SK-N-SH (cell line): Measurements from ENCODE around the gene PITHD1. TPM values are rescaled to one million over a fixed set of nuclear protein-coding genes. Genes with fewer than 3 reads are reported as not detected.

Experiments used
- CTCF ChIA-PET: fragments of 300-600, 350-600 bp; formaldehyde crosslinking; extraction: SDS; loops from one replicate; lab custom pipeline; 2021; lab: Yijun Ruan, JAX
- POLR2A ChIA-PET: fragments of 350-600 bp; sonication (Branson Sonifier 250); formaldehyde crosslinking; extraction: SDS; loops from one replicate; lab custom pipeline; 2020; ENCODE audit warnings: antibody characterized with exemption, inconsistent platforms; lab: Yijun Ruan, JAX
- DNase-seq: peaks from one replicate; pipeline ENCODE4 v3.0.0; 2012
- H2AFZ ChIP-seq: fragments of 200-600 bp; sonication (generic); 2 replicates; pipeline ENCODE4 v1.8.1; 2016; ENCODE audit warnings: antibody characterized with exemption, mild to moderate bottlenecking, low read depth
- H3F3A ChIP-seq: fragments of 200-600 bp; sonication (generic); replicated peaks from 2 replicates; pipeline ENCODE3; 2016; ENCODE audit warnings: antibody characterized with exemption, mild to moderate bottlenecking; ENCODE audit not compliant: insufficient read depth
- H3K27ac ChIP-seq, 2 experiments: fragments of 200-500 bp in 1 of 2; fragments of 200-600 bp in 1 of 2; sonication (Bioruptor generic) in 1 of 2; sonication (generic), shearing (Covaris generic) in 1 of 2; 2 replicates each; pipeline versions ENCODE4 v1.5.1 to v1.6.1; 2014 to 2016; ENCODE audit warnings: low read depth in 2 of 2, inconsistent platforms in 1 of 2, low read length in 1 of 2, mild to moderate bottlenecking in 1 of 2, mixed read lengths in 1 of 2
- H3K27me3 ChIP-seq: fragments of 200-600 bp; sonication (generic), shearing (Covaris generic); 2 replicates; pipeline ENCODE4 v1.6.1; 2016; ENCODE audit warnings: mixed run types; ENCODE audit not compliant: insufficient read depth
- H3K36me3 ChIP-seq, 2 experiments: fragments of 200-500 bp in 1 of 2; fragments of 200-600 bp in 1 of 2; sonication (Bioruptor generic) in 1 of 2; sonication (generic) in 1 of 2; replicated peaks in 1 of 2; 2 replicates each; pipeline versions ENCODE3 to v1.5.1; 2014 to 2016; ENCODE audit warnings: low read length in 1 of 2, mild to moderate bottlenecking in 1 of 2; ENCODE audit not compliant: insufficient read depth in 2 of 2, control insufficient read depth in 1 of 2
- H3K4me1 ChIP-seq, 2 experiments: fragments of 200-500 bp in 1 of 2; fragments of 200-600 bp in 1 of 2; sonication (Bioruptor generic) in 1 of 2; sonication (generic), shearing (Covaris generic) in 1 of 2; 2 replicates each; pipeline versions ENCODE4 v1.5.1 to v1.6.1; 2014 to 2016; ENCODE audit warnings: low read depth in 1 of 2, low read length in 1 of 2, mixed run types in 1 of 2; ENCODE audit not compliant: insufficient read depth in 2 of 2, control insufficient read depth in 1 of 2
- H3K4me2 ChIP-seq: fragments of 200-600 bp; sonication (generic), shearing (Covaris generic); 2 replicates; pipeline ENCODE4 v1.6.1; 2017; ENCODE audit warnings: mixed run types
- H3K4me3 ChIP-seq, 2 experiments: fragments of 200-500 bp in 1 of 2; fragments of 200-600 bp in 1 of 2; sonication (Bioruptor generic) in 1 of 2; sonication (generic), shearing (Covaris generic) in 1 of 2; 2 replicates each; pipeline versions ENCODE4 v1.5.1 to v1.8.1; 2014 to 2016; ENCODE audit warnings: low read depth in 2 of 2, inconsistent platforms in 1 of 2, low read length in 1 of 2, mild to moderate bottlenecking in 1 of 2, mixed read lengths in 1 of 2, moderate library complexity in 1 of 2
- H3K79me2 ChIP-seq: fragments of 200-600 bp; sonication (generic); 2 replicates; pipeline ENCODE4 v1.8.1; 2017; ENCODE audit warnings: mild to moderate bottlenecking; ENCODE audit not compliant: insufficient read depth
- H3K9ac ChIP-seq: fragments of 200-600 bp; sonication (generic); 2 replicates; pipeline ENCODE4 v1.6.1; 2017; ENCODE audit warnings: mixed run types
- H3K9me2 ChIP-seq: fragments of 200-600 bp; sonication (generic); 2 replicates; pipeline ENCODE4 v1.6.1; 2017; ENCODE audit warnings: mixed run types
- H3K9me3 ChIP-seq: fragments of 200-600 bp; sonication (generic); 2 replicates; pipeline ENCODE4 v1.6.1; 2017; ENCODE audit warnings: mixed run types, mild to moderate bottlenecking, moderate library complexity
- H4K20me1 ChIP-seq: fragments of 200-600 bp; sonication (generic); 2 replicates; pipeline ENCODE4 v1.6.1; 2017; ENCODE audit warnings: mild to moderate bottlenecking, mixed run types; ENCODE audit not compliant: insufficient read depth
- CHD2 ChIP-seq: fragments of 150-350 bp; IDR thresholded peaks from 2 replicates; pipeline ENCODE4 v1.6.1; 2018; ENCODE audit warnings: low read length; ENCODE audit not compliant: partially characterized antibody
- EP300 ChIP-seq, 2 experiments: IDR thresholded peaks; 2 replicates each; pipeline versions ENCODE4 v1.4.0 to v1.6.1; 2012; ENCODE audit warnings: borderline replicate concordance in 1 of 2, low read depth in 1 of 2, low read length in 1 of 2
- FOXJ3 ChIP-seq: sonication (generic); formaldehyde crosslinking; IDR thresholded peaks from 2 replicates; pipeline ENCODE4 v1.5.1; 2020; ENCODE audit warnings: mild to moderate bottlenecking, missing genetic modification reagents
- FOXM1 ChIP-seq: IDR thresholded peaks from 2 replicates; pipeline ENCODE4 v1.4.0; 2012; ENCODE audit warnings: low read depth, mild to moderate bottlenecking
- GABPA ChIP-seq: IDR thresholded peaks from 2 replicates; pipeline ENCODE4 v1.4.0; 2012; ENCODE audit warnings: low read depth, mild to moderate bottlenecking
- GATA2 ChIP-seq: sonication (generic); formaldehyde crosslinking; IDR thresholded peaks from 2 replicates; pipeline ENCODE4 v1.5.0; 2020; ENCODE audit warnings: mild to moderate bottlenecking, missing genetic modification reagents
- MEF2A ChIP-seq: IDR thresholded peaks from 2 replicates; pipeline ENCODE4 v1.4.0; 2012; ENCODE audit warnings: low read depth, borderline replicate concordance
- MXI1 ChIP-seq: IDR thresholded peaks from 2 replicates; pipeline ENCODE4 v1.6.1; 2012; ENCODE audit warnings: mild to moderate bottlenecking, low read depth, low read length, improper control_type of control experiment
- NFIC ChIP-seq: IDR thresholded peaks from 2 replicates; pipeline ENCODE4 v1.4.0; 2012; ENCODE audit warnings: borderline replicate concordance
- NRF1 ChIP-seq: IDR thresholded peaks from 2 replicates; pipeline ENCODE4 v1.6.1; 2012; ENCODE audit warnings: low read depth, mild to moderate bottlenecking, low read length
- POLR2AphosphoS5 ChIP-seq: IDR thresholded peaks from 2 replicates; pipeline ENCODE4 v1.6.1; 2012; ENCODE audit warnings: low read depth, low read length
- RAD21 ChIP-seq: IDR thresholded peaks from 2 replicates; pipeline ENCODE4 v1.6.1; 2012; ENCODE audit warnings: mild to moderate bottlenecking, low read length
- RCOR1 ChIP-seq: fragments of 150-350 bp; IDR thresholded peaks from 2 replicates; pipeline ENCODE4 v1.6.1; 2017; ENCODE audit warnings: antibody characterized with exemption, low read length
- RFX5 ChIP-seq: IDR thresholded peaks from 2 replicates; pipeline ENCODE4 v1.6.1; 2012; ENCODE audit warnings: mild to moderate bottlenecking, improper control_type of control experiment, low read length
- SIN3A ChIP-seq: IDR thresholded peaks from 2 replicates; pipeline ENCODE4 v1.6.1; 2012; ENCODE audit warnings: low read depth, mild to moderate bottlenecking, low read length, moderate library complexity, borderline replicate concordance
- TEAD4 ChIP-seq: IDR thresholded peaks from 2 replicates; pipeline ENCODE4 v1.4.0; 2012; ENCODE audit warnings: mild to moderate bottlenecking, borderline replicate concordance; ENCODE audit not compliant: insufficient read depth
- WGBS: methylation state at CpG from one replicate; pipeline ENCODE4 v1.1.6; 2017; ENCODE audit warnings: low lambda C conversion rate; 5-methylcytosine and 5-hydroxymethylcytosine counted together
- polyA plus RNA-seq, 3 experiments: library from polyadenylated mRNA; depleted of rRNA; stranded (reverse); fragments of >200 nt; gene quantifications; 2 replicates each; pipeline ENCODE4 v1.2.3, GENCODE V29; 2012
- TF ChIP-seq, protein P1 (sequence below): fragments of 150-350 bp; IDR thresholded peaks from 2 replicates; pipeline ENCODE4 v1.6.1; 2016; ENCODE audit warnings: mild to moderate bottlenecking, low read depth, low read length
- TF ChIP-seq, protein P2 (sequence below): IDR thresholded peaks from 2 replicates; pipeline ENCODE4 v1.4.0; 2012; ENCODE audit warnings: low read depth, borderline replicate concordance

The PITHD1 gene
- polyA plus RNA-seq, 1 of the 3 experiments (the other 2 are of a cell fraction): 36.3 TPM

DNA sequence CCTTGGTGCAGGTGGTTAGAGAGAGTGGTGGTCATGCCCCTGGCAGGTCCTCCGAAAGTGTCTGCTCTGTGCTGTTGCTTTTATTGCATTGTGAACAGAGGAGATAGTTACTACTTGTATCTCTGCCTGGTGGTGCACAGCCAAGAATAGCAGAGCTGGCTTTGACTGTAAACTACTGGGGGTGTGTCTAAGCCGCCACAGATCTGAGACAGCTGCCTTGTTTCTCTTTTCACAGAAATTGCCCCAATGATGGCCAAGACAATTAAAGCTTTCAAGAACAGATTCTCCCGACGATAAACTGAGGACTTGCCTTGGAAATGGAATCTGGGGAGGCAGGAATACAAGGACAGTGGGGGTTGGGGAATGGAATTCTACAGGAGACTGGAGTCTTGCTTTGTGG, 18.9 kb upstream of the PITHD1 start:
- DNase-seq: no peak
- Histone ChIP-seq H3K4me2 (no peak overlapping the region), H3K9me2 (no peaks in the 10 kb centered on the region), H3K4me3 (no peak overlapping the region), H3K79me2 (peaks cover 5% of the 10 kb centered on the region; the same call in 1 of the 2 replicates), H3K36me3 (peaks cover 68 to 73% of the 10 kb centered on the region in 2 experiments), H3K4me1 (peaks cover 0 to 17% of the 10 kb centered on the region in 2 experiments; a peak in 2 of 4 replicates), H3K9me3 (no peaks in the 10 kb centered on the region), H3F3A (peaks cover 23% of the 10 kb centered on the region), H3K9ac (no peak overlapping the region), H3K27me3 (no peaks in the 10 kb centered on the region), H3K27ac (no peak overlapping the region; a peak in 1 of 4 replicates)
- CTCF ChIA-PET: interaction anchor here (1.3 to 2.4 kb wide), 2 partner anchors 12 to 68 kb away, joined by 4 to 16 read pairs; partner anchors contain the start of gene RPL11
- 87% methylated on average over 4 of the region's 4 CpGs for WGBS
- POLR2A ChIA-PET: no interaction called here
- TF ChIP-seq NFIC: no peak
- no peak for TF ChIP-seq SIN3A
- TF ChIP-seq NRF1: no peak
- no peak for TF ChIP-seq TEAD4
- TF ChIP-seq, protein P1, sequence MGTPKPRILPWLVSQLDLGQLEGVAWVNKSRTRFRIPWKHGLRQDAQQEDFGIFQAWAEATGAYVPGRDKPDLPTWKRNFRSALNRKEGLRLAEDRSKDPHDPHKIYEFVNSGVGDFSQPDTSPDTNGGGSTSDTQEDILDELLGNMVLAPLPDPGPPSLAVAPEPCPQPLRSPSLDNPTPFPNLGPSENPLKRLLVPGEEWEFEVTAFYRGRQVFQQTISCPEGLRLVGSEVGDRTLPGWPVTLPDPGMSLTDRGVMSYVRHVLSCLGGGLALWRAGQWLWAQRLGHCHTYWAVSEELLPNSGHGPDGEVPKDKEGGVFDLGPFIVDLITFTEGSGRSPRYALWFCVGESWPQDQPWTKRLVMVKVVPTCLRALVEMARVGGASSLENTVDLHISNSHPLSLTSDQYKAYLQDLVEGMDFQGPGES: no peak
- TF ChIP-seq CHD2: no peak
- no peak for TF ChIP-seq GATA2
- TF ChIP-seq, all 33 proteins: peak for 0
- Histone ChIP-seq H4K20me1 (peaks cover 17% of the 10 kb centered on the region; the same call in 1 of the 2 replicates), H2AFZ (no peak overlapping the region)

DNA sequence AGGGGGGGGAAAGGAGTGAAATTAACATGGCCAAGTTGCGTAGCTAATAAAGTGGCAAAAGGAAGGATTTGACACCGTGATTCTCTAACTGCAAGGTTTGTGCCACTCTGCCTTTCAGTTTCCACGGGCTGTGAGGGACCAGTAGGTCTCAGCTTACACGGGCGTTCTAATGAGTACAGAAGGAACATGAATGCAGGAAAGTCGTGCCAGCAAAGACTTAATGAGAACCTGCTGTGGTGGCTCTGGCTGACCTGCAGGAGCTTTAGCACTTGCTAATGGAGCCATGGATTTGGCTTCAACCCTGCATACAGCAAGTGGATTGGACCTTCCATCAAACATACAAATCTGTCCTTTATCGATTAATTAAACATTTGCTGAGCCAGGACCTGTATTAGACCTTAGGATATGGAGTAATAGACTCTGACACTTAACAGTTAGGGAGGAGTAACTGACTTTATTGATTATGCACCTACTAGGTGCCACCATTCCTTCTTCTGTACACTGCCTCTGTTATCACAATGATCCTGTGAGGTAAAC, 15.1 kb upstream of the PITHD1 start:
- H3K4me1 ChIP-seq: peaks cover 0 to 17% of the 10 kb centered on the region in 2 experiments; a peak in 2 of 4 replicates
- TF ChIP-seq FOXJ3 (no peak), CHD2 (peak; percentile 36), POLR2AphosphoS5 (peak; percentile 24; the same call in 1 of the 2 replicates)
- H3F3A ChIP-seq: peaks cover 22% of the 10 kb centered on the region
- ChIA-PET POLR2A (interaction anchor here (1.1 to 1.2 kb wide), 3 partner anchors 9 to 29 kb away, joined by 4 to 7 read pairs (median 6); partner anchors contain the start of gene ELOA), CTCF (interaction anchor here (1.4 to 1.9 kb wide), 2 partner anchors 9 to 20 kb away, joined by 5 to 15 read pairs; partner anchors contain the start of gene ELOA)
- H3K9ac ChIP-seq: no peak overlapping the region
- H3K79me2 ChIP-seq: peaks cover 8% of the 10 kb centered on the region; the same call in 1 of the 2 replicates
- H3K27me3 ChIP-seq: no peaks in the 10 kb centered on the region
- H3K4me2 ChIP-seq: no peak overlapping the region
- H2AFZ ChIP-seq: no peak overlapping the region
- peak; percentile 49 for DNase-seq
- peaks cover 42 to 44% of the 10 kb centered on the region in 2 experiments for H3K36me3 ChIP-seq
- H3K9me3 ChIP-seq: no peaks in the 10 kb centered on the region
- no peaks in the 10 kb centered on the region for H3K9me2 ChIP-seq
- WGBS: 57% methylated on average over 7 of the region's 7 CpGs
- peaks cover 14% of the 10 kb centered on the region; the same call in 1 of the 2 replicates for H4K20me1 ChIP-seq
- H3K4me3 ChIP-seq: no peak overlapping the region
- peak overlapping the region in 1 of 2 experiments; percentile 47; a peak in 2 of 4 replicates for H3K27ac ChIP-seq

DNA sequence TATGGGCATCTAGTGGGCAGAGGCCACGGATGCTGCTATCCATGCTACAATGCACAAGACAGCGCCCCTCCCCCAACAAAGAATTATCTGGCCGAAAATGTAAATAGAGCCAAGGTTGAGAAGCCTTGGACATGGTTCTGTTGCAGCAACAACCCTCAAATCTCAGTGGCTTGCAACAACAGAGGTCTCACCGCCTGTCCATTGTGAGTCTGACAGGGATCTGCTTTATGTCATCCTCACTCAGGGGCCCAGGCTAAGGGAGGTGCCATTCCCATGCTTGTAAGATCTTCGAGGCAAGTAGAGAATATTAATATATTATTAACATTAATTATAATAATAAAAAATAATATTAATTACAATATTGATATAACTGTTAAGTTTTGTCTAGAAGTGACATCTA, 9.5 kb upstream of the PITHD1 start:
- Histone ChIP-seq H4K20me1 (no peaks in the 10 kb centered on the region), H2AFZ (no peak overlapping the region), H3K27ac (no peak overlapping the region), H3K4me2 (no peak overlapping the region), H3K27me3 (no peaks in the 10 kb centered on the region), H3K9me3 (no peaks in the 10 kb centered on the region), H3F3A (peaks cover 12% of the 10 kb centered on the region), H3K4me1 (peaks cover 0 to 8% of the 10 kb centered on the region in 2 experiments; a peak in 1 of 4 replicates), H3K4me3 (no peak overlapping the region), H3K9me2 (no peaks in the 10 kb centered on the region), H3K79me2 (peaks cover 12% of the 10 kb centered on the region; the same call in 1 of the 2 replicates), H3K36me3 (peaks cover 8 to 11% of the 10 kb centered on the region in 2 experiments), H3K9ac (no peak overlapping the region)
- DNase-seq: no peak
- 85% methylated on average over 5 of the region's 5 CpGs for WGBS
- POLR2A ChIA-PET: no interaction called here
- CTCF ChIA-PET: interaction anchor here (1.0 to 2.6 kb wide), 3 partner anchors 33 to 148 kb away, joined by 3 to 13 read pairs (median 3); no protein-coding TSS in a partner anchor
- TF ChIP-seq MEF2A (no peak), EP300 (IDR thresholded peaks at IDR 0.05; ENCODE audit: borderline replicate concordance in 1 of 2, low read depth in 1 of 2, low read length in 1 of 2) (no peak), RFX5 (no peak), RAD21 (no peak), RCOR1 (no peak), TEAD4 (no peak), NRF1 (no peak), MXI1 (no peak), FOXM1 (no peak), SIN3A (no peak), GABPA (no peak), CHD2 (no peak), GATA2 (no peak)
- TF ChIP-seq, protein P2, sequence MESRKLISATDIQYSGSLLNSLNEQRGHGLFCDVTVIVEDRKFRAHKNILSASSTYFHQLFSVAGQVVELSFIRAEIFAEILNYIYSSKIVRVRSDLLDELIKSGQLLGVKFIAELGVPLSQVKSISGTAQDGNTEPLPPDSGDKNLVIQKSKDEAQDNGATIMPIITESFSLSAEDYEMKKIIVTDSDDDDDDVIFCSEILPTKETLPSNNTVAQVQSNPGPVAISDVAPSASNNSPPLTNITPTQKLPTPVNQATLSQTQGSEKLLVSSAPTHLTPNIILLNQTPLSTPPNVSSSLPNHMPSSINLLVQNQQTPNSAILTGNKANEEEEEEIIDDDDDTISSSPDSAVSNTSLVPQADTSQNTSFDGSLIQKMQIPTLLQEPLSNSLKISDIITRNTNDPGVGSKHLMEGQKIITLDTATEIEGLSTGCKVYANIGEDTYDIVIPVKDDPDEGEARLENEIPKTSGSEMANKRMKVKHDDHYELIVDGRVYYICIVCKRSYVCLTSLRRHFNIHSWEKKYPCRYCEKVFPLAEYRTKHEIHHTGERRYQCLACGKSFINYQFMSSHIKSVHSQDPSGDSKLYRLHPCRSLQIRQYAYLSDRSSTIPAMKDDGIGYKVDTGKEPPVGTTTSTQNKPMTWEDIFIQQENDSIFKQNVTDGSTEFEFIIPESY: no peak
